Retinal pigment epithelial cell (primary cell): ENCODE measurements around the gene APBA2.
A peak's percentile ranks its signal among the peaks of the same experiment; 100 is the strongest.

ENCODE experiments used
- DNase-seq: peaks from one replicate; pipeline ENCODE4 v3.0.0-alpha.2; 2010; ENCODE audit warnings: low read depth
- H3K4me3 ChIP-seq: 2 replicates; pipeline ENCODE4 v1.5.1; 2011; ENCODE audit warnings: mild to moderate bottlenecking, low read length, control low read depth, moderate library complexity
- TF ChIP-seq, protein P1 (sequence below): conservative IDR thresholded peaks from 2 replicates; pipeline ENCODE4 v1.5.1; 2011; ENCODE audit warnings: low read depth, low read length, control low read depth, inconsistent platforms

Gene APBA2

DNA sequence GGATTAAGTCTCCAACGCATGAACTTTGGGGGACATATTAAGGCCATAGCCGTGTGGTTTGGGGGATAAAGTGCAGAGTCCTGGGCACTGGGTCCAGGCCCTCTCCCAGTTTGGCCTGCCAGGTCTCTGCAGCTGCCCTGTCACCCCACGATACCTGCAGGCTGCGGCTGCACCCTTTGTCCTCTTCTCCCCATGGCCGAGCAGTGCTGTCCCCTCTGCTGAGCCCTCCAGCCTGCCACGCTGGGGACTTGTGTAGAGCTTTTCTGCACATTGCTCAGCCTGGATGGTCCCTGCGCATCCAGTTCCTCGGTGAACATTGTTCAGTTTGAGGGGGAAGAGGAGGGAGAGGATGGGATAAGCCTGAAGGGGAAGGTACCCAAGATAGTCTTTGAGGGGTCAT lies 167.2 kb downstream of the APBA2 start:
- TF ChIP-seq, protein P1, sequence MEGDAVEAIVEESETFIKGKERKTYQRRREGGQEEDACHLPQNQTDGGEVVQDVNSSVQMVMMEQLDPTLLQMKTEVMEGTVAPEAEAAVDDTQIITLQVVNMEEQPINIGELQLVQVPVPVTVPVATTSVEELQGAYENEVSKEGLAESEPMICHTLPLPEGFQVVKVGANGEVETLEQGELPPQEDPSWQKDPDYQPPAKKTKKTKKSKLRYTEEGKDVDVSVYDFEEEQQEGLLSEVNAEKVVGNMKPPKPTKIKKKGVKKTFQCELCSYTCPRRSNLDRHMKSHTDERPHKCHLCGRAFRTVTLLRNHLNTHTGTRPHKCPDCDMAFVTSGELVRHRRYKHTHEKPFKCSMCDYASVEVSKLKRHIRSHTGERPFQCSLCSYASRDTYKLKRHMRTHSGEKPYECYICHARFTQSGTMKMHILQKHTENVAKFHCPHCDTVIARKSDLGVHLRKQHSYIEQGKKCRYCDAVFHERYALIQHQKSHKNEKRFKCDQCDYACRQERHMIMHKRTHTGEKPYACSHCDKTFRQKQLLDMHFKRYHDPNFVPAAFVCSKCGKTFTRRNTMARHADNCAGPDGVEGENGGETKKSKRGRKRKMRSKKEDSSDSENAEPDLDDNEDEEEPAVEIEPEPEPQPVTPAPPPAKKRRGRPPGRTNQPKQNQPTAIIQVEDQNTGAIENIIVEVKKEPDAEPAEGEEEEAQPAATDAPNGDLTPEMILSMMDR: no peak
- no peak for DNase-seq
- no peak overlapping the region for H3K4me3 ChIP-seq

DNA sequence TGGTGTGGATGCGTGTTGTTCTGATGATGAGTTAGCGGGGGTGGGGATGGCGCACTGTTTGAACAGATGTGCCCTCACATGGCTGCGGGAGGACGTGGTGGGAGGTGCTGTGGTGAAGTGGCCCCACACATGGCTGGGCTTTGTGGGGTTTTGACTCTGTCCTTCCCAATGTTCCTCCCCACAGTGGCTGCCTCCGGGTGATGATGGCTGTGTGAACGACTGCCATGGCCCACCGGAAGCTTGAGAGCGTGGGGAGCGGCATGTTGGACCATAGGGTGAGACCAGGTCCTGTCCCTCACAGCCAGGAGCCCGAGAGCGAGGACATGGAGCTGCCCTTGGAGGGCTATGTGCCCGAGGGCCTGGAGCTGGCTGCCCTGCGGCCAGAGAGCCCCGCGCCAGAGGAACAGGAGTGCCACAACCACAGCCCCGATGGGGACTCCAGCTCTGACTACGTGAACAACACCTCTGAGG lies 167.9 kb downstream of the APBA2 start:
- TF ChIP-seq, protein P1: no peak
- no peak for DNase-seq
- H3K4me3 ChIP-seq: no peak overlapping the region

DNA sequence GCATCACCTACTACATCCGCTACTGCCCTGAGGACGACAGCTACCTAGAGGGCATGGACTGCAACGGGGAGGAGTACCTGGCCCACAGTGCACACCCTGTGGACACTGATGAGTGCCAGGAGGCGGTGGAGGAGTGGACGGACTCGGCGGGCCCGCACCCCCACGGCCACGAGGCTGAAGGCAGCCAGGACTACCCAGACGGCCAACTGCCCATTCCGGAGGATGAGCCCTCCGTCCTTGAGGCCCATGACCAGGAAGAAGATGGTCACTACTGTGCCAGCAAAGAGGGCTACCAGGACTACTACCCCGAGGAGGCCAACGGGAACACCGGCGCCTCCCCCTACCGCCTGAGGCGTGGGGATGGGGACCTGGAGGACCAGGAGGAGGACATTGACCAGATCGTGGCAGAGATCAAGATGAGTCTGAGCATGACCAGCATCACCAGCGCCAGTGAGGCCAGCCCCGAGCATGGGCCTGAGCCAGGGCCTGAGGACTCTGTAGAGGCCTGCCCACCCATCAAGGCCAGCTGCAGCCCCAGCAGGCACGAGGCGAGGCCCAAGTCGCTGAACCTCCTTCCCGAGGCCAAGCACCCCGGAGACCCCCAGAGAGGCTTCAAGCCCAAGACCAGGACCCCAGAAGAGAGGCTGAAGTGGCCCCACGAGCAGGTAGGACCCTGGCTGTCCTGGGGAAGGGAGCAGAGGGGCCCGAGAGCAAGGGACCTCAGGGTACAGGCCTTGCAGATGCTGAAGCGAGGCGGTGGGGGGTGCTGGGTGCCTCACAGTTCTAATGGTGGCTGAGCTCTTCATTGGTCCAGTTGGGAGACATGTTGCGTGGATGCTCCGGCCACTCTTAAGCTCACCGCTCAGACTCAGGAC lies 168.6 kb downstream of the APBA2 start:
- TF ChIP-seq, protein P1: no peak
- no peak overlapping the region for H3K4me3 ChIP-seq
- DNase-seq: no peak

DNA sequence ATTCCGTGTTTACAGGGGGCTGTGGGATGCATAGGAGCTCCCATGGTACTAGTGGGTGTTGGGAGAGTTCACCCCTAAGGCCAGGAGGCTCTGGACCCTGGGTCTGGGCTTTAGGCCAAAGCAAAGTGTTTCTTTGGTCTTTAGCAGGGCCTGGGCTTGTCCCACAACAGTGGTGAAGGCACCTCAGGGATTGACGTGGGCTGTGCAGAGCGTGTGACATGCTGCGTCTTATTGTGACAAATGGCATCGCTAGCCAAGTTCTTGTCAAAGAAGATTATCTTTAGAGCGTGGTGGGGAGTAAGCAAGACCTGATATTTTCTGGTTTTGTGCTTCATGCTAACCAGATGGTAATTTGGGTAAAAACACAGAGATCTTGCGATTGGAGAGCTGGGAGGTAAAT lies 170.1 kb downstream of the APBA2 start:
- no peak overlapping the region for H3K4me3 ChIP-seq
- peak; percentile 52 for DNase-seq
- TF ChIP-seq, protein P1: no peak

DNA sequence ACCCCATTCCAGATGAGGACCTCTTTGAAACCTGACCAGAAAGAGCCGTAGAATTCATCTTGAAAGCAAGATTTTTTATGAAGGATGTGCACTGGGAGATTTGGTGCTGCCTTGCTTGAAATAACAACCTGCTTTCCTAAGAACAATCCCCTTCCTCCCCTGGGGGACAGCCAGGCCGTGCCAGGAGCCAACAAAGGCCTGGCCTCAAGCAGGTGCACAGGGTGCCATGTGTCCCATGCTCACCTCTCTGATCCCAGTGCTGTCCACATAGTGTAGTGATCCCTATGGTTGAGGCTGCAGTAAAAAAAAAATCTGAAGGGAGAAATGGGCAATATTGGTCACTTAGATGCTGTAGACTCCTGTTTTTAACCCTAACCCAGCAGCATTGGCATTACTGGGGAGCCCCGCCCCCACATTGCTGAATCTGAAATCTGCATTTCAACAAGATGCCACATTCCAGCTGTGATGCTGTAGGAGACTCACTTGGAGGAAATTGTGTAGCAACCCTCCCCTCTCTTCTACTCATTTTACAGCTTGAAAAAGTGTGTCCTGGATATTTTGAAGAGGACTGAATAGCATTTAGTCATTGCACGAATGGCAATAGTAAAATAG lies 171.2 kb downstream of the APBA2 start:
- TF ChIP-seq, protein P1: no peak
- DNase-seq: no peak
- H3K4me3 ChIP-seq: no peak overlapping the region

DNA sequence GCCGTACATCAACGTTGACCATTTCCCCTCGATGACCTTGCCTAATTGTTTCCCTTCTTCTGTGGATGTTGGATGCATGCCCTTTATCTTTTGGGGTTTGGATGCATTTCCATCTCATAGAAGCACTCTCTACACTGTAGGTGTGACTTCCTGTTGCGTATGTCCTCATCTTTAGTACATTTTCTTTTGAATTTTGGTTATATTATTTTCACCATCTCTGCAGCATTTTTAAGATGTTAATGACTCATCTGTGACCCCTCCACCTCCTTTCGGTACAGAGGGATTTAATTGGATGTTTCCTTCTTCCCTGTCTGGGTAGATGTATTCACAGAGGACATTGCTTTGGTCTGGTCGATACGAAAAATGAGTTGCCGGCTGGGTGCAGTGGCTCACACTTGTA lies 172.1 kb downstream of the APBA2 start:
- TF ChIP-seq, protein P1: no peak
- no peak for DNase-seq
- H3K4me3 ChIP-seq: no peak overlapping the region
